Measurements from ENCODE around the gene IGFBP1.

DNA sequence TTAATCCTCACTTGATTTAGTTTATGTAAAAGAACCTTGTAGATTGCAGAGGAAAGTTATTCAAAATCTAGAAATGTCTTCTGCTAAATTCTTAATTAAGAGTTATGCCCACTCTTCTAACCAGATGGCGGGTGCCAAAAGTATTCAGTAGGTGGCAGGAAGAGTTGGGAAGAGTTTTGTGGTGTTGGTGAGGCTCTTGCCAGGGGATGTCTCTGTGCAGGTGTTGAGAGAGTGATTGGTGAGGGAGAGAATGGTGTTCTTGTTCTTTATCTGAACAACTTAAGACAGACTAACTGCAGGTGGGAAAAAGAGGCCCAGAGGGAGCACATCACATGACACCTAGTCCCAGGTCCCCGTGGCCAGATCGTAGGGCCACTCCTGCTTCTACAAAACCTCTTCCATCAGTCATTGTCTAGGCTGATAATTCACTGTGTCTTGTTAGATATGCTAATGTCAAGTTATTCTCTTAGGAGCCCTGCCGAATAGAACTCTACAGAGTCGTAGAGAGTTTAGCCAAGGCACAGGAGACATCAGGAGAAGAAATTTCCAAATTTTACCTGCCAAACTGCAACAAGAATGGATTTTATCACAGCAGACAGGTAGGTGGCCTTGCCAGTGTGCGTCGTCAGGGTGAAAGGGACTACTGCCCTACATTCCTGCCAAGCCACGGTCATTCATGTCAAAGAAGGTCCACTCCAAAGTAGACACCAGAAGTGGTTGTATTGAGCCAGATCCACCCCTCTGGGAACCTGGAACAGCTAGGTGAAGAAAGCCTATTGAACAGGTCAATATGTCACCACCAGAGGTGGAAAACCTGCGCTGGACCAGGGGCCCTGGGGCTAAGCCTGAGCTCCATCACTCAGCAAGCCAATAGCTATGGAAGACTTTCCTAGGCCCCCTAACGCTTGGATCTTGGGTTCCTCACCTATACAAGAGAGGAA lies 3.4 kb downstream of the IGFBP1 start:
- TF ChIP-seq CTBP1 (IDR thresholded peaks at IDR 0.05; ENCODE audit: borderline replicate concordance) (no peak), BHLHE40 (IDR thresholded peaks at IDR 0.05; ENCODE audit: borderline replicate concordance) (no peak), SUZ12 (IDR thresholded peaks at IDR 0.05) (no peak)
